ENCODE data around the gene HSD17B1. TPM values are rescaled to one million over a fixed set of nuclear protein-coding genes. Genes with fewer than 3 reads are reported as not detected.
"Not testable (repeated sequence)": the region's sequence is repeated elsewhere in the genome, so short reads cannot be mapped to it uniquely, and the experiment has no call there.

HSD17B1 gene
- total RNA-seq, 4 donors from 2014 or later: 2.3 to 6.6 (median 4.6) TPM

GRCh38 chr17:42541041-42541833 is 11.5 kb upstream of the HSD17B1 start:
- TF ChIP-seq POLR2A (IDR thresholded peaks at IDR 0.05) (no peak), CTCF (IDR thresholded peaks at IDR 0.05) (no peak)
- WGBS, 2 donors: 66 to 71% methylated on average over 17 of the region's 17 CpGs
- no peak for DNase-seq (ENCODE audit: low spot score in 2 of 2)

GRCh38 chr17:42543190-42544079 is 9.3 kb upstream of the HSD17B1 start:
- TF ChIP-seq POLR2A (IDR thresholded peaks at IDR 0.05): no peak
- no peak for TF ChIP-seq CTCF (IDR thresholded peaks at IDR 0.05)
- intact Hi-C loops (cut with DNase I; ENCODE audit: low total_unique reads): no loop called here
- H3K4me3 ChIP-seq (ENCODE audit: low read depth, poor library complexity, severe bottlenecking): no peak overlapping the region
- 94 to 96% methylated on average over 30 to 38 of the region's 39 CpGs for WGBS, 2 donors
- DNase-seq (ENCODE audit: low spot score in 2 of 2): no peak

More at GRCh38 chr17:42541041-42541833, 11.5 kb upstream of the HSD17B1 start:
- intact Hi-C loops (cut with DNase I; ENCODE audit: low total_unique reads): no loop called here
- H3K4me3 ChIP-seq (ENCODE audit: low read depth, poor library complexity, severe bottlenecking): no peak overlapping the region

- intact Hi-C loops (cut with DNase I; ENCODE audit: low total_unique reads): no loop called here
- no peak for DNase-seq (ENCODE audit: low spot score in 2 of 2)
- H3K4me3 ChIP-seq (ENCODE audit: low read depth, poor library complexity, severe bottlenecking): no peak overlapping the region
- TF ChIP-seq CTCF (IDR thresholded peaks at IDR 0.05) (no peak), POLR2A (IDR thresholded peaks at IDR 0.05) (no peak)
- WGBS, 2 donors: 81 to 82% methylated on average over 8 of the region's 8 CpGs
Observed at GRCh38 chr17:42544874-42545283, 7.8 kb upstream of the HSD17B1 start.

GRCh38 chr17:42545755-42546505 is 6.8 kb upstream of the HSD17B1 start:
- intact Hi-C loops (cut with DNase I; ENCODE audit: low total_unique reads); H3K4me3 ChIP-seq (ENCODE audit: low read depth, poor library complexity, severe bottlenecking); DNase-seq (ENCODE audit: low spot score in 2 of 2): not testable (repeated sequence)
- 86 to 89% methylated on average over 9 of the region's 9 CpGs for WGBS, 2 donors

- TF ChIP-seq POLR2A (IDR thresholded peaks at IDR 0.05) (no peak), CTCF (IDR thresholded peaks at IDR 0.05) (no peak)
- no peak overlapping the region for H3K4me3 ChIP-seq (ENCODE audit: low read depth, poor library complexity, severe bottlenecking)
- DNase-seq (ENCODE audit: low spot score in 2 of 2): no peak
- whole genome bisulfite sequencing, 2 donors: 61 to 70% methylated on average over 18 to 23 of the region's 23 CpGs
- intact Hi-C loops (cut with DNase I; ENCODE audit: low total_unique reads): no loop called here
Observed at GRCh38 chr17:42547001-42547461, 5.7 kb upstream of the HSD17B1 start.
